GM21825 (cell line): ENCODE data around the gene POLR3A.
A peak's percentile ranks its signal among the peaks of the same experiment; 100 is the strongest.
"Not testable (repeated sequence)": the region's sequence is repeated elsewhere in the genome, so short reads cannot be mapped to it uniquely, and the experiment has no call there.

ENCODE experiments used
- ATAC-seq: cut with Tn5 transposase; IDR thresholded peaks from one replicate; pipeline ENCODE4 v1.9.1; 2021; ENCODE audit warnings: mild to moderate bottlenecking, moderate library complexity; ENCODE audit not compliant: unreplicated experiment

The POLR3A gene

DNA sequence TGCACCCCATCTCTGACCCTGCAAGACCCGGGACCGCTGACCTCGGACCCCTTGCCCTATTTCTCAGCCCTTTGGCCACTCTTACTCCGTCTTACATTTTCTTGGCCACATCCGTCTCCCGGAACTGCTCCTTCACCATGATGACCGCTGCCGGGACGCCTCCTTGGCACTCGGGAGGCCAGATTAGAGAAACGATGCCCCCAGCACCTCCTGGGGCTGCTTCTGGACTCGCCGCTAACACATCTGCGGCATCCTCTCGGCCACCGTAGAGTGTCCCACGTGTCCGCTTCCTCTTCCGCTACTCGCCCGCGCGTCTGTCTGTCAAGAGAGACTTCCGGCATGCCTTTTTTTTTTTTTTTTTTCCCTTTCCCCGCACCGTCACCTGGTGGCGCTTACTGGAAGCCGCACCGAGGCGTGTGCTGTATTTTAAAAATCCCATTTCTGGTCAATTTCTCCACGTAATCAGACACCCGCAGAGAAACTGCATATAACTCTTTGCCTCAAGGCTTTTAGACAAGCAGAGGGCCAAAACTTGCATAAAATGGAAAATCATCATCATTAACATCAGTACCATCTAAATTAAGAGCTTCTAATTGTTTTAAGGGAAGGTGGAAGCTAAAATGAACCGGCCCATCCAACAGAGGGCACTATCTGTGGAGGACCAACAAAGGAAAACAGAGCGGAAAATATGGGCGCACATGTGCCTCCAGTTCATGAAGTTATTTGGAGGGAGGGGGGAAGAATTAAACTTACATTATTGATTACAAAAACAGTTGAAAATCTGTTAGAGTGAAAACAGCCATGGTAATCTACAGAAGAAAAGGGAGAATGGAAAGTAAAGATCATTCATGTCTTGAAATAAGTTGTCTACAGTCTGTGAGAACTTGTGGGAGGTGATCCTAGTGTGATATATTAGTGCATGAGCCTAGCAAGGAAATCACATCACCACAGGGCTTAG is at the start of gene POLR3A:
Gene POLR3A (minus strand): TSS at position 247 of the 958 bp plus-strand sequence. CDS start 108 bp downstream, at position 139.
- ATAC-seq = peak; percentile 33

DNA sequence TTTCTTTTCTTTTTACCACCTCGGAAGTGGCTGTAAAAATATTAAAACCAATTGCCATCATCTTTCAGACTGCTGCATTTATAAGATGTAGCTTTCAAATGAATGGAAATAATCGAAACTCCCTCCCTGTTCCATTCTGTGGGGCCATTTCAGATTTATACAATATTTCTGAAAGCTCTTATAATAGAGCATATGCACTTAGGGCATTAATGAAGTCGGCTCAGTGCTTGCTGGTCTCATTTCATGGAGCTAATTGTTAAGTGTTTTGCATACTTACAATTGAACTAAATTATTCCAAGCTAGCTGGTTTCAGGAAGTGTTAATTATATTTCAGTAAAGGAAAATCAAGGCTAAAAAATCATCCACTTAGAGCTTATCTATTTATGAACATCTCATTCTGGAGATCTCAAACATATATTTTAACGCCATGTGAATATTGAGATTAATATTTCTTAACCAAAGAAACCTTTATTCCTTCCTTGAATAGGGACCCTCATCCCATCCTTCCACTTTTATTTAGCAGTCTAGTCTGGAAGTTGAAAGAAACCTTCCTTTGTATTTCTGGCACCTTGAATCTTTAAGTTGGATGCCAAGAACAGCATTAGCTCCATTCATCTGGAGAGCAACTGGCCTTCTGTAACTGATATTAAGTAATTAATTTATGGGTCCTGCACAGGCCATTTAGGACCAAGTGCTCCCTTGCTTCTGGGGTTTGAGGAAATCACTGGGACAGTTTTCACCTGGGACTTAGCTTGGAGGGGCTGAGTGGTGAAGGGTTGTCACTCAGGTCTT is 49.4 kb upstream of the POLR3A start:
- no peak for ATAC-seq

DNA sequence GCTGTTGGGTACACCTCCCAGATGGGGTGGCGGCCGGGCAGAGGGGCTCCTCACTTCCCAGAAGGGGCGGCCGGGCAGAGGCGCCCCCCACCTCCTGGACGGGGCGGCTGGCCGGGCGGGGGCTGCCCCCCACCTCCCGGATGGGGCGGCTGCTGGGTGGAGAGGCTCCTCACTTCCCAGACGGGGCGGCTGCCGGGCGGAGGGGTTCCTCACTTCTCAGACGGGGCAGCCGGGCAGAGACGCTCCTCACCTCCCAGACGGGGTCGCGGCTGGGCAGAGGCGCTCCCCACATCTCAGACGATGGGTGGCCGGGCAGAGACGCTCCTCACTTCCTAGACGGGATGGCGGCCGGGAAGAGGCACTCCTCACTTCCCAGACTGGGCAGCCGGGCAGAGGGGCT is 46.5 kb upstream of the POLR3A start:
- not testable (repeated sequence) for ATAC-seq

DNA sequence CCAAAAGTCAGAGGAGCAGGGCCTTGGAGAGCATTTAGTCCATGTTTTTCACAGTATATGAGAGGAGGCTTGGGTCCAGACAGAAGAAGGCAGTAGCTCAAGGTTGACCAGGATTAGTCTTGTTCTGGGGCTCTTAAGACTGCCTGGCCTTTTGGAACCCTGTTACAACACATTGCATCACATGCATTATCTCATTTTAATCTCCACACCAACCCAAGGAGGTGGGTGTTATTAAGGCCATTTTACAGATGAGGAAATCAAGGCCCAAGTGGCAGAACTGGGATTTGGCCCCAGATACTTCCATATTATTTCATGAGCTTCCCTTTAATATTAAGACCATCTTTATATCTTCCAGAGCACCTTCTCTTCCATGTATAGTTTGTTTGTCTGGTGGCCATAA is 43.2 kb upstream of the POLR3A start:
- no peak for ATAC-seq

DNA sequence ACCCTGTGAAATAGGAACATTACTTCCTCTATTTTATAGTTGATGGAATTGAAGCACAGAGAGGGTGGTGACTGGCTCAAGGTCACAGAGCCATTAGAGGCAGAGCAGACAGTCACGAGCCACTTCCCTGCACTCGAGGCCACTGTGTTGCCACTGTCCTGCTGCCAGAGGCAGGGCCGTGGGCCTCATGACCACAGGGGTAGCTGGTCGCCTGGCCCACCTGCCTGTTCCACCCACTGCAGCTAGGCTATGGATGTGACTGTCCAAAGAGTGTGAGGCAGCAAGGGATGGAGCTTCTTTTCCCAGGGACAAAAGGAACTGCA is 42.5 kb upstream of the POLR3A start:
- ATAC-seq = no peak

DNA sequence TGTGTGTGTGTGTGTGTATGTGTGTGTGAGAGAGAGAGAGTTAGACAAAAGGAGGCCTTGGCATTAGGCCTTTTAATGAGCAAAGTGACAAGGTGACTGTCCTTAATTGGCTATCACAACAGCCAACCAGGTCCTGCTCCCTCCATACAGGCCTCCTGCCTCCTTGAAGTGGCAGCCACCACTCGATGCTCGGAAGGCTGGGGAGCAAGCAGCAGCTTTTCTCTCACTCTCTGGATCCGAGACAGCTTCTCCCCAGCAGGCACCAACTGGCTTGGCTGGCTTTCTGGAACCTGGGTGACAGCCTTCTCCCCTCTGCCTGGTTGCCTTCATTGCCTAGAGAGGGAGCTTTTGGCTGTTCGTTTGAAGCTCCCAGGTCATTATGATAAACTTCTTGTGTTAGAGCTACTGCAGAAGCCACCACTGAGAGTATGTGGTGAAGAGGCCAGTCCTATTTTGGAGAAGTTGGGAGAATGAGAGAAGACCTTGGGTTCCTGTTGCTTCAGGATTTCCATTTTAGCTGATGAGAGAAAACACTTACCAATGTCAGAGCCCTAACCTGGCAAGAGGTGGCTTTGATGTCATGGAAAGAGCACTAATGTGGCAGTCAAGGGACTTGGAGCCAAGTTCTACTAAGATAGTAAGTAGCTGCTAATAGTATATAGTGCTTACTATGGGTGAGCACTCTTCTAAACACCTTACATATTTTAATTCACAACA is 42.0 kb upstream of the POLR3A start:
- no peak for ATAC-seq

DNA sequence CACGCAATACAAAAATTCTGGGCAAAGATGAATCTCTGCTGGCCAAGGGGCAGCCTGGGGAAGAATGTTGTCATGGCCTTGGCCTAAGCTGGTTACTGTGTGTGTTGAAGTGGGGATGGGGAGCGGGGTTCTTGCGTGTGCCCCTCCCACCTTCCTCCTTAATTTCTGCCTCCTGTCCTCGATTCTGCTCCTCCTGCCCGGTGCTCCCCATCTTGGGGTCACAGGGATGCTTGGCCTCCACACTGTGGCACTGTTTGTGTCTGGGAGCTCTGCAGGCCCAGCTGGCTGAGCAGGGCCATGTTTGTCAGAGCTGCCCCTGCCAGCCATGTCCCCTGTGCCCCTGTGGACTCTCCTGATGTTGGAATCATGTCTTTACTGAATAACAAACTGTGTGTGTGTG is 41.4 kb upstream of the POLR3A start:
- ATAC-seq = no peak

DNA sequence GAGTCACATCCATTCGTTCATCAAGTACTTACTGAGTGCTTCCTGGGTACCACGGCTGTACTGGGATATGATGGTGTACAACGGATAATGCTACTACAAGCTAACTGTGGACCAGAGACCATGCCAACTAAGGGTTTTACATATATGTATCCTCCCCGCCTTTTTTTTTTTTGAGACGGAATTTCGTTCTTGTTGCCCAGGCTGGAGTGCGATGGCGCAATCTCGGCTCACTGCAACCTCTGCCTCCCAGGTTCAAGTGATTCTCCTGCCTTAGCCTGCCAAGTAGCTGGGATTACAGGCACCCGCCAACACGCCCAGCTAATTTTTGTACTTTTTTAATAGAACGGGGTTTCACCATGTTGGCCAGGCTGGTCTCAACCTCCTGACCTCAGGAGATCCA is 40.7 kb upstream of the POLR3A start:
- not testable (repeated sequence) for ATAC-seq

DNA sequence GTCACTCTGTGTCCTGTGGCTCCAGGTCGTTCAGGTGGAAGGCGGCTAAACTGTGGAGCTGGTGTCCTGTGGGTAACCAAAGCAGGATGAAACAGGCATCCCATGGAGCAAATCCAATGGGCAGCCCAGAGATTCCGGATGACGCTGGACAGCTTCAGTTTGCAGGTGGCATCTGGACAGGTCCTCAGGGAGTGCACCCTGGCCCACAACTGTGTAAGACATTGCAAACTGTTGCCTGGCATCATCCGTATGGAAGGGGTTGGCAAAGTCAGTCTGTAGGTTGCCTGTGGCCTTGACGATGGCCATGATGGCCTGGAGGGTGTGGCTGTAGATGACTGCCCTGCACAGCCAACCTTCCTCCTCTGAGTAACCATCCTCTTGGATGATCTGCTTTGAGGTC is 39.8 kb upstream of the POLR3A start:
- ATAC-seq = no peak

DNA sequence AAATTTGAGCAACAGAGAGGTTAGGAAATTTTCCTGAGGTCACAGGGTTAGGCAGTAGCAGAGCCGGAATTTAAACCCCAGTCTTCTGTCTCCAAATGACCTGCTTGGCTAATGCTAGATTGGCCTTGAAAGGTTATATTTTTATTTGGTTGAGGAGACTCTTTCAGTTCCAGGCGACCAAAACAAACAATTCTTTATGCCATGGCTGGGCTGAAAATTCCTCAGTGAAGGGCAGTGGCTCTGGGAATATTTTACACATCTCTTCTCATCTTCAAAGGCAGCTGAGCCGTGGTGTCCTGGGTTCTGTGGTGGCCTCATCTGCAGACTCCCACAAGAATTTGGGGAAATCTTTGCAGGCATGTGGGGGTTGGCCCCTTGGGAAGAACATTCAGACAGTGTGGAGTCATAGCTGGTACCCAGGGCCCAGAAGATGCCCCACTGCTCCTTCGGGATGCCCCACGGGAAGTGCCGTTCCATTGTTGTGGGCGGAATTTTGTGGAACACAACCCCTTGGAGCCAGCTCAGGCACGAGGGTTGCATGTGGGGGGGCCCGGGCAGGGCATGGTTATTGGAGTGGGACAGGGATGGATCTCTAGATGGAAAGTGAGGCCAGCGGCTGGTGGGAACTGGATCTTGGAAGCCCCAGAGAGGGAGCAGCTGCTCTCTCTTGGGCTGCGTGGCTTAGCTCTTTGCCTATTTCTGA is 37.6 kb upstream of the POLR3A start:
- ATAC-seq = no peak

DNA sequence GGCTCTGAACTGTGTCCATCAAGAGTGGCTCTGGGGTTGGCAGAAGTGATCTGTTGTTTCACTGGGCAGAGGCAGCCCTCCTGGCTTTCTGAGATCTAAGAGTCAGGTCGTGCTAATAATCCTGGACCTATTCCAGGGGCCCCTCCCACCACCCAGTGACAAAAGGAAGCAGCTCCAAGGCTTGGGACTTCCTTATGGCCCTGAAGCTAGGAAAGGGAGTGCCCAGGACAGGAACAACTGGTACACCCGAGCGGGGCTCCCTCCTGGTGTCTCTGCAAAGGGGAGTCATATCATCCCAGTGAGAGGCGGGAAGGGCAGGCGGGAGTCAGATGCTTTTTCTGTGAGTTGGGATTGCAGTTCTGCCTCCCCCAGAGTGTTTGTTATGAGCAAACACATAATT is 36.7 kb upstream of the POLR3A start:
- no peak for ATAC-seq

DNA sequence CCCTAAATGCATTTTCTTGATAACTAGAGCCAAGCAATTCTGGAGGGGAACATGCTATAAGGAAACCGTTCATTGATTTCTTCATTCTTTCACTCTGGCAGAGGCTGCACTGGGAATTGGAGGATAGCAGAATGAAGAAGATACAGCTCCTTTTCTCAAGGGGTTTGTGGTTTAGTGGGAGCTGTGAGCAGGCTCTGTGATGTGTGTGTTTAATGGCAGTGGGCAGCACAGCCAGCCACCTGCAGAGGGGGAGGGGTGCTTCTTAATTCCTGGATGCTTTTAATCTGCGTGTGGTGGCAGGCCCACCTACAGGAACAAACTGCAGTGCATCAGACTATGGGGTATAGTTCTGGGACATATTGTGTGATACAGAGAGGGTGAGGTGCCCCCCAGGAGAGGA is 36.3 kb upstream of the POLR3A start:
- no peak for ATAC-seq

DNA sequence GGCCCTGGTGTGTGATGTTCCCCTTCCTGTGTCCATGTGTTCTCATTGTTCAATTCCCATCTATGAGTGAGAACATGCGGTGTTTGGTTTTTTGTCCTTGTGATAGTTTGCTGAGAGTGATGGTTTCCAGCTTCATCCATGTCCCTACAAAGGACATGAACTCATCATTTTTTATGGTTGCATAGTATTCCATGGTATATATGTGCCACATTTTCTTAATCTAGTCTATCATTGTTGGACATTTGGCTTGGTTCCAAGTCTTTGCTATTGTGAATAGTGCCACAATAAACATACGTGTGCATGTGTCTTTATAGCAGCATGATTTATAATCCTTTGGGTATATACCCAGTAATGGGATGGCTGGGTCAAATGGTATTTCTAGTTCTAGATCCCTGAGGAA is 35.6 kb upstream of the POLR3A start:
- ATAC-seq = not testable (repeated sequence)

DNA sequence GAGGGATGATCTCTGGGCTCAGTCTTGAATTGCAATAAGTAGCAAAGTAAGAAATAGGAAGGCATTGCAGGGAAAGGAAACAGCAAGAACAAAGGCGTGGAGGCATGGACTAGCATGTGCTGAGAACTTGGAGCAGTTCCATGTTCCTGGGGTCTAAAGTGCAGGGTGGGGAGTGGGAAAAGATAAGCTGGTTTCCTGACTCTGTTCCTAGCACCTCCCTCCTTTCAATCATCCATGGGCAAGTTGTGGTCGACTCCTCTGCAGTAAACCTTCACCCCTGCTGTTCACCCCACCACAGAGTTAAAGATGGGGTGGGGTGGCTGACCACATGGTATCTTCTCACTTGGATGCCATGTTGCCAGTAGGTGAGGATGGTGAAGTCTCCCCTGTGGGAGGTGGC is 33.9 kb upstream of the POLR3A start:
- no peak for ATAC-seq

DNA sequence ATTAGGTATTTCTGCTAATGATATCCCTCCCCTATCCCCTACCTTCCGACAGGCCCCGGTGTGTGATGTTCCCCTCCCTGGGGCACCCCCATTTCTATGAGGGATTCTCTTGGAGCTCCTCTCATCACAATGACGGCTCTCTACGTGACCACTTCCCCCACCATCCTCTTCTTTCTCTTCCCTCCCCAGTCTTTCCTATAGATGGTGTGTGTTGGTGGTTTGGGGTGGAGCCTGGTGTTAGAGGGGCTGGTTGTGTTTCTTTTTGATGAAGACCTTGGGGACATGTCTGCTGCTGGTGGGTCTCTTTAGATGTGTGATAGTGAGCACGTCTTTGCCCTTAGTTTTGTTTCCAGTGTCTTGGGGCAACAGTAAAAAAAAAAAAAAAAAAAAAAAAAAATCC is 33.0 kb upstream of the POLR3A start:
- ATAC-seq = no peak

DNA sequence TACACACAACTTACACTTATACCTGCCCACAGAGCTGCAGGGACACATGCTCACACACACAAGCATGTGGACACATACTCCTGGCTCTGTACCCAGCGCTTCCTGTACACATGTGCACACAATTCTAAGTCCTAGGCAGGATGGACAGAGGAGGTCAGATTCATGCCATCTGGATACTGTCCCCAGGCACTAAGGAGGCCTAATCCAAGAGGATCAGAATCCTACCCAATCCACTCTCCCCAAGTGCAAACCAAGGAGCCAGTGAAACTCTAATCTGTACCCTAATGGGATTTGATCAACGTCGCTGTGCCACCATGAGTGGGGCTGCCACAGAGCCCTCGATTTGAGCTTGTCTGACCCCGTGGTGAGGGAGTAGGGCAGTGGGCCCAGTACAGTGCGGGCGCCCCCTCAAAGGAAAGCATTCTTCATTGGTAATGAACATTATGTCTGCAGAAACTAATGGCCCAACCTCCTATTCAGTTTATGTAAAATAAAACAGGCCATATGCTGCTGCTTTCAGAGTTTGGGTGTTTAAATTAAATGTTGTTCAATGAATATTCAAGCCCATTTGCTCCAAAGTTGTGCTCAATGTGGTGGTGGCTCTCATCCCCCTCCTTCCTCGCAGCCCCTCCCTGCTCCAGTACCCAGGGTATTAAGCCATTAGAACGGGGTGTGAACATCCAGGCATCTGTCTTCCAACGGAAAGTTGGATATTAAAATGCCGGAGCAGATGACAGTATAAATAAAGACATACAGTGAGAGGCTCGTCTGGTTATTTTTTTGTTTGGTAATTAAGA is 30.8 kb upstream of the POLR3A start:
- no peak for ATAC-seq

DNA sequence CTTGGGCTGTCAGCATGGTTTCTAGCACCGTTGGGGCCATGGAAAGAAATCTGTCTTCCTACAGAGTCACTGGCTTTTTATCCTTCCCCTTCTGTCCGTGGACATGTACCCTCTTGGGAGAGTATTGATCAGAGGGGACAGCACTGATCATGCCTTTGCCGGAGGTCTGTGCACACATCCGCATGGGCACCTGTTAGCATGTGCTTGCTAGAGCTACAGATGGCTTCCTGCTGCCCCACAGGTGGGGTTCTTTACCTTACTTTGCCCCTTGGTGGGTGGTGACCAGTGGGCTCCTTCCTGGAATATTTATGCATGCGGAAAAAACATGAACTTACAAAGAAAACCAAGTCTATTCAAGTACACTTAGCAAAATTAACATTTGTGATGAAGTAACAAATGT is 29.2 kb upstream of the POLR3A start:
- ATAC-seq = no peak

DNA sequence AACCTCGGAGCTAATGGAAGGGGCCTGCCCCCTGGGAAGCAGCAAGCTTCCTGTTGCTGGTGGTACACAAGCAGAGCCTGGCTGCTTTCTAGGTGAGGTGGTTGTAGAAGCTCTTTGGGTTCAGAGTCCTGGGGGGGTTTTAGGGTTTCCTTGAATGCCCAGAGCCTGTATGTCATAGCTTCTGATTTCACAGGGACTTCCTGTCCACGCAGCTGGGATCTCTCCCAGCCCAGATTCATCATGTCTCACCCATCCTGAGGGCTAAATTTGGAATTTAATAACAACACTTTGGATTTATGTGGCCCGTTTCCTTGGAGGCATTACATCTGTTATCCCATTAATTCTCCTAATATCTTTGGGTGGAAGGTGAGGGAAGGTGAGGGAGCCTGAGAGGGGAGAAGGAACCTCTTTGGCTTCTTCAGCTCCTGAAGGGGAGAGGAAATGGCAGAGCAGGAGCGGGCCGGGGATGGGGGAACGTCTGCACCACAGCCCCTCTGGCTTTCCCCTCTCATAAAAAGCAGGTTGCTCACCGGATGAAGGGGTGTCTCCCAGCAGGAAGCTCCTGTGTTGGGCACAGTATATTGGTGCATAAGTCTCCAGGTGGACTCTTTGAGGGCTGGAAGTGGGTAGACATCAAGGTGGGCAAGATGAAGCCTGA is 24.0 kb upstream of the POLR3A start:
- no peak for ATAC-seq

DNA sequence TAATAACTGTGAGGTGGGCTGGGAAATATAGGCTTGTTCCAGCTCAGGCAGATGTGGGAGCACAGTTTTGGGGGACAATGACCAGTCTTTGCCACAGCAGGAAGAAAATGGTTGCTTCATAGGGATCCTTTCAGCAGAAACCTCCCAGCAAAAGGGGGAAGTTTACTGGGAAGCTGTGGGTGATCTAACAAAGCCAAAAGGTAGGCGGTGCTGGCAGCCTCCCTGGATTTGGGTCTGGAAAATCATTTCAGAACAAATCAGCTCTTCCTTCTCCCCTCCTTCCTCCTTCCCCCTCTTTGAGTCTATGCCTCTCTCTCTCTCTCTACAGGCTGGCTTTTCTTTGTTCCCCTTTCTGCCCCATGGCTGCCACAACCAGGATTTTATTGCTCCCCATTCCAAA is 20.5 kb upstream of the POLR3A start:
- ATAC-seq = no peak
